ENCODE measurements around the gene GALNT2. TPM values are rescaled to one million over a fixed set of nuclear protein-coding genes. Genes with fewer than 3 reads are reported as not detected.

The GALNT2 gene
- total RNA-seq = 131 and 152 TPM in 2 replicates

GRCh38 chr1:230066466-230067404 is at the start of gene GALNT2:
GALNT2 (plus strand) TSS chr1:230067238; CDS start chr1:230067281, 43 bp downstream.

